Cardiac fibroblast (primary cell): ENCODE results near the gene RASA3.

Experiments used
- DNase-seq, 2 donors: peaks; one replicate each; pipeline versions ENCODE4 v3.0.0 to v3.0.0-alpha.2; 2010; ENCODE audit warnings: low read depth in 2 of 2
- H3K4me3 ChIP-seq, 2 donors: replicated peaks in 1 of 2; 1 replicate in 1 of 2; 2 replicates in 1 of 2; pipeline ENCODE4 v1.5.1; 2011; ENCODE audit warnings: low read depth in 2 of 2, low read length in 2 of 2, mild to moderate bottlenecking in 2 of 2, moderate library complexity in 1 of 2
- CTCF ChIP-seq: IDR thresholded peaks from one replicate; pipeline ENCODE4 v1.5.1; 2011; ENCODE audit warnings: low read depth, mild to moderate bottlenecking, low read length, inconsistent platforms

Gene RASA3

GRCh38 chr13:113960276-113960948 is 172.0 kb downstream of the RASA3 start:
- DNase-seq: no peak

GRCh38 chr13:113959198-113959597 is 173.2 kb downstream of the RASA3 start:
- peak in 1 of 2 donors; percentile 48 for DNase-seq
- TF ChIP-seq CTCF: no peak
- H3K4me3 ChIP-seq: no peak overlapping the region

More at GRCh38 chr13:113960276-113960948, 172.0 kb downstream of the RASA3 start:
- no peak overlapping the region for H3K4me3 ChIP-seq
- TF ChIP-seq CTCF: no peak

- DNase-seq: no peak
- H3K4me3 ChIP-seq: no peak overlapping the region
- no peak for TF ChIP-seq CTCF
These were observed 174.1 kb downstream of the RASA3 start for GRCh38 chr13:113958373-113958772.

GRCh38 chr13:113956571-113956970 is 175.9 kb downstream of the RASA3 start:
- TF ChIP-seq CTCF: no peak
- no peak for DNase-seq
- H3K4me3 ChIP-seq: no peak overlapping the region

- H3K4me3 ChIP-seq: no peak overlapping the region
- DNase-seq: no peak
- no peak for TF ChIP-seq CTCF
These were observed 176.7 kb downstream of the RASA3 start for GRCh38 chr13:113955691-113956090.

- DNase-seq: no peak
- TF ChIP-seq CTCF: no peak
- H3K4me3 ChIP-seq: no peak overlapping the region
These were observed 177.2 kb downstream of the RASA3 start for GRCh38 chr13:113955235-113955634.
